ENCODE data around the gene UBE3B.
"Not testable (repeated sequence)": the region's sequence is repeated elsewhere in the genome, so short reads cannot be mapped to it uniquely, and the experiment has no call there.

UBE3B gene

DNA sequence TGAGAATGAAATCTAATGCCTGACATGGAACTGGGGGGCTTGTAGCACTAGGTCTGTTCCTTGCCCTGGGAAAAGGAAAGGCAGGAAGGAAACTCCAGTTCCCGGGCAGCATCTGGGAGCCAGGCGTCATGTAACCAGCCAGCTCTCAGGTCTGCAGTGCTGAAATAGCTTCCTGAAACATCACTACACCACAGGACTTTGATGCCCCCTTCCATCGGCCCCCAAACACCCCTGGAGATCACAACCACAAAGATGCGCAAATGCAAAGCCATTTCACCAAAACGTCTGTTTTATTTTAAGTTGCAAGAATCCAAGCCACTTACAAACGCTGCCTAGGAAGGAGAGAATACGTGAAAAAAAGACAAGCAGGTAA is 41.3 kb upstream of the UBE3B start:
- TF ChIP-seq, protein P1, sequence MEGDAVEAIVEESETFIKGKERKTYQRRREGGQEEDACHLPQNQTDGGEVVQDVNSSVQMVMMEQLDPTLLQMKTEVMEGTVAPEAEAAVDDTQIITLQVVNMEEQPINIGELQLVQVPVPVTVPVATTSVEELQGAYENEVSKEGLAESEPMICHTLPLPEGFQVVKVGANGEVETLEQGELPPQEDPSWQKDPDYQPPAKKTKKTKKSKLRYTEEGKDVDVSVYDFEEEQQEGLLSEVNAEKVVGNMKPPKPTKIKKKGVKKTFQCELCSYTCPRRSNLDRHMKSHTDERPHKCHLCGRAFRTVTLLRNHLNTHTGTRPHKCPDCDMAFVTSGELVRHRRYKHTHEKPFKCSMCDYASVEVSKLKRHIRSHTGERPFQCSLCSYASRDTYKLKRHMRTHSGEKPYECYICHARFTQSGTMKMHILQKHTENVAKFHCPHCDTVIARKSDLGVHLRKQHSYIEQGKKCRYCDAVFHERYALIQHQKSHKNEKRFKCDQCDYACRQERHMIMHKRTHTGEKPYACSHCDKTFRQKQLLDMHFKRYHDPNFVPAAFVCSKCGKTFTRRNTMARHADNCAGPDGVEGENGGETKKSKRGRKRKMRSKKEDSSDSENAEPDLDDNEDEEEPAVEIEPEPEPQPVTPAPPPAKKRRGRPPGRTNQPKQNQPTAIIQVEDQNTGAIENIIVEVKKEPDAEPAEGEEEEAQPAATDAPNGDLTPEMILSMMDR (IDR thresholded peaks at IDR 0.05; ENCODE audit: low read length): no peak
- TF ChIP-seq EZH2 (IDR thresholded peaks at IDR 0.05; ENCODE audit: borderline replicate concordance, low read length): no peak
- H3K4me2 ChIP-seq (ENCODE audit: low read length): no peak overlapping the region
- no peaks in the 10 kb centered on the region for H3K79me2 ChIP-seq (ENCODE audit: insufficient read depth, low read length)
- H3K27me3 ChIP-seq (ENCODE audit: insufficient read depth, low read length): no peaks in the 10 kb centered on the region
- H3F3A ChIP-seq (ENCODE audit: insufficient read depth, low read length): no peaks in the 10 kb centered on the region
- no peak overlapping the region for H3K4me3 ChIP-seq (ENCODE audit: low read depth, low read length, poor library complexity, severe bottlenecking)
- H3K9me3 ChIP-seq (ENCODE audit: low read length): no peaks in the 10 kb centered on the region
- H3K9ac ChIP-seq (ENCODE audit: low read length): no peak overlapping the region
- no peak overlapping the region for H2AFZ ChIP-seq (ENCODE audit: low read length)
- H3K9me2 ChIP-seq (ENCODE audit: low read depth, low read length): no peaks in the 10 kb centered on the region
- H4K20me1 ChIP-seq (ENCODE audit: insufficient read depth, low read length): no peaks in the 10 kb centered on the region
- no peaks in the 10 kb centered on the region for H3K36me3 ChIP-seq (ENCODE audit: insufficient read depth, low read length)
- H3K4me1 ChIP-seq (ENCODE audit: insufficient read depth, low read length, severe bottlenecking): no peaks in the 10 kb centered on the region
- H3K27ac ChIP-seq (ENCODE audit: low read depth, low read length, poor library complexity, severe bottlenecking): no peak overlapping the region

DNA sequence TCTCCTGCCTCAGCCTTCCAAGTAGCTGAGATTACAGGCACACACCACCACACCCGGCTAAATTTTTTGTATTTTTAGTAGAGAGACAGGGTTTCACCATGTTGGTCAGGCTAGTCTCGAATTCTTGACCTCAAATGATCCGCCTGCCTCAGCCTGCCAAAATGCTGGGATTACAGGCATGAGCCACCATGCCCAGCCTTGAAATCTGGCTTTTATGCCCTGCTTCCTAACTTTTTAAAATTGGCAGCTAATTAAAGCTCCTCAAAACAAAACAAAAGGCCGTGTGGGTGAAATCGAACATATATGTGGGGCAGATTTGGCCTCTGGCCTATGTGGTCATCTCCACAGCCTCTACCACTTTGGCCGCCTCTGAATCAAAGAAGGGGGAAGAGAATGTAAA is 38.3 kb upstream of the UBE3B start:
- no peaks in the 10 kb centered on the region for H4K20me1 ChIP-seq (ENCODE audit: insufficient read depth, low read length)
- TF ChIP-seq, protein P1 (IDR thresholded peaks at IDR 0.05; ENCODE audit: low read length): no peak
- TF ChIP-seq EZH2 (IDR thresholded peaks at IDR 0.05; ENCODE audit: borderline replicate concordance, low read length): no peak
- no peaks in the 10 kb centered on the region for H3K9me2 ChIP-seq (ENCODE audit: low read depth, low read length)
- no peak overlapping the region for H2AFZ ChIP-seq (ENCODE audit: low read length)
- H3K27ac ChIP-seq (ENCODE audit: low read depth, low read length, poor library complexity, severe bottlenecking): no peak overlapping the region
- no peak overlapping the region for H3K4me2 ChIP-seq (ENCODE audit: low read length)
- H3K79me2 ChIP-seq (ENCODE audit: insufficient read depth, low read length): no peaks in the 10 kb centered on the region
- no peaks in the 10 kb centered on the region for H3K36me3 ChIP-seq (ENCODE audit: insufficient read depth, low read length)
- no peak overlapping the region for H3K4me3 ChIP-seq (ENCODE audit: low read depth, low read length, poor library complexity, severe bottlenecking)
- H3K4me1 ChIP-seq (ENCODE audit: insufficient read depth, low read length, severe bottlenecking): no peaks in the 10 kb centered on the region
- H3F3A ChIP-seq (ENCODE audit: insufficient read depth, low read length): no peaks in the 10 kb centered on the region
- H3K9ac ChIP-seq (ENCODE audit: low read length): no peak overlapping the region
- H3K9me3 ChIP-seq (ENCODE audit: low read length): no peaks in the 10 kb centered on the region
- no peaks in the 10 kb centered on the region for H3K27me3 ChIP-seq (ENCODE audit: insufficient read depth, low read length)

DNA sequence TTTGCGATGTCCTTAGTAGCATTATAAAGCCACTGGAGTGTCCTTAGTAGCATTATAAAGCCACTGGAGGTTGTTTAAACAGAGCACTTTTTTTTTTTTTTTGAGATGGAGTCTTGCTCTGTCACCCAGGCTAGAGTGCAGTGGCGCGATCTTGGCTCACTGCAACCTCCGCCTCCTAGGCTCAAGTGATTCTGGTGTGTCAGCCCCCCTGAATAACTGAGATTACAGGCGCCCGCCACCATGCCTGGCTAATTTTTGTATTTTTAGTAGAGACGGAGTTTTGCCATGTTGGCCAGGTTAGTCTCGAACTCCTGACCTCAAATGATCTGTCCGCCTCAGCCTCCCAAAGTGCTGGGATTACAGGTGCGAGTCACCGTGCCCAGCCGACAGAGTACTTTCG is 37.5 kb upstream of the UBE3B start:
- not testable (repeated sequence) for H3K27ac ChIP-seq (ENCODE audit: low read depth, low read length, poor library complexity, severe bottlenecking); H3K79me2 ChIP-seq (ENCODE audit: insufficient read depth, low read length); H3K36me3 ChIP-seq (ENCODE audit: insufficient read depth, low read length); H3K27me3 ChIP-seq (ENCODE audit: insufficient read depth, low read length); H3F3A ChIP-seq (ENCODE audit: insufficient read depth, low read length); H3K4me1 ChIP-seq (ENCODE audit: insufficient read depth, low read length, severe bottlenecking); H4K20me1 ChIP-seq (ENCODE audit: insufficient read depth, low read length); H3K4me3 ChIP-seq (ENCODE audit: low read depth, low read length, poor library complexity, severe bottlenecking); H3K9me2 ChIP-seq (ENCODE audit: low read depth, low read length); H3K9ac ChIP-seq (ENCODE audit: low read length); H3K4me2 ChIP-seq (ENCODE audit: low read length); H2AFZ ChIP-seq (ENCODE audit: low read length); H3K9me3 ChIP-seq (ENCODE audit: low read length)

DNA sequence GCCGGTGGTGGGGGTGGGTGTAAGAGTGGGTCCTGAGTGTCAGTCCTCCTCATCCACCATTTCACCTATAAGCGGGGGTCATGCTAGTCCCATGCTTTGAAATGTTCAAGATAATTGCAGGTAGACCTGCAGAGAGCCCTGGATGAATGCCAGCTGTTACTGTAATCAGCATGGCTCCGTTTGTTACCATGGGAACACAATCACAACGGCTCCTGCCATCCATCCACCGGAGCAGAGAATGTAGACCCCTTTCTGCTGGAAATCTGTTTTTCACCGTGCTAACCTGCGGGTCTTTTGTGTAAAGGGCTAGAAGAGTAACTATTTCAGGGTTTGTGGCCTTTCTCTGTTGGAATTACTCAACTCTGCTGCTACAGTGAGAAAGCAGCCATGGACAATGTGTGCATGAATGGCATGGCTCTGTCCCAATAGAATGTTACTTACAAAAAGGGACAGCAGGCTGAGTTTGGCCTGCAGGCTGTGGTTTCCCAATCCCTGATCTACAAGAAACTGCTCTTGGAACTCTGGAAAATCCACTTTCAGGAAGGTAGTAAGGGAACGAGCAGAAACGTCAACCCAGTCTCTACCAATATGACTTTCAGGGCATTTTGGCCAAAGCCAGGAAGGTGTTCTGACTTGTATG is 36.5 kb upstream of the UBE3B start:
- H3F3A ChIP-seq (ENCODE audit: insufficient read depth, low read length): no peaks in the 10 kb centered on the region
- H4K20me1 ChIP-seq (ENCODE audit: insufficient read depth, low read length): no peaks in the 10 kb centered on the region
- no peaks in the 10 kb centered on the region for H3K79me2 ChIP-seq (ENCODE audit: insufficient read depth, low read length)
- no peaks in the 10 kb centered on the region for H3K27me3 ChIP-seq (ENCODE audit: insufficient read depth, low read length)
- H3K9ac ChIP-seq (ENCODE audit: low read length): no peak overlapping the region
- no peak overlapping the region for H3K4me2 ChIP-seq (ENCODE audit: low read length)
- TF ChIP-seq EZH2 (IDR thresholded peaks at IDR 0.05; ENCODE audit: borderline replicate concordance, low read length): no peak
- TF ChIP-seq, protein P1 (IDR thresholded peaks at IDR 0.05; ENCODE audit: low read length): no peak
- H3K9me2 ChIP-seq (ENCODE audit: low read depth, low read length): no peaks in the 10 kb centered on the region
- no peaks in the 10 kb centered on the region for H3K9me3 ChIP-seq (ENCODE audit: low read length)
- H3K4me3 ChIP-seq (ENCODE audit: low read depth, low read length, poor library complexity, severe bottlenecking): no peak overlapping the region
- no peak overlapping the region for H2AFZ ChIP-seq (ENCODE audit: low read length)
- no peak overlapping the region for H3K27ac ChIP-seq (ENCODE audit: low read depth, low read length, poor library complexity, severe bottlenecking)
- H3K36me3 ChIP-seq (ENCODE audit: insufficient read depth, low read length): no peaks in the 10 kb centered on the region
- no peaks in the 10 kb centered on the region for H3K4me1 ChIP-seq (ENCODE audit: insufficient read depth, low read length, severe bottlenecking)

Measured in OCI-LY1 (cell line).